MM.1S (cell line): ENCODE results near the gene TTC39C.

Source experiments
- DNase-seq: peaks from one replicate; pipeline ENCODE4 v3.0.0-alpha.2; 2015
- H2AFZ ChIP-seq: fragments of 300-600 bp; sonication (generic); 2 replicates; pipeline ENCODE4 v1.6.0; 2016; ENCODE audit warnings: antibody characterized with exemption, low read length
- H3F3A ChIP-seq: fragments of 300-600 bp; sonication (generic); 2 replicates; pipeline ENCODE4 v1.6.1; 2016; ENCODE audit warnings: mild to moderate bottlenecking, antibody characterized with exemption, low read length, moderate library complexity, mixed read lengths; ENCODE audit not compliant: insufficient read depth
- H3K27ac ChIP-seq: fragments of 300-600 bp; sonication (generic); 2 replicates; pipeline ENCODE4 v1.5.1; 2016; ENCODE audit warnings: mild to moderate bottlenecking, low read length
- H3K27me3 ChIP-seq: fragments of 300-600 bp; sonication (generic); replicated peaks from 2 replicates; pipeline ENCODE4 v1.6.0; 2016; ENCODE audit warnings: low read length; ENCODE audit not compliant: insufficient read depth
- H3K36me3 ChIP-seq: fragments of 300-600 bp; sonication (generic); replicated peaks from 2 replicates; pipeline ENCODE4 v1.6.1; 2016; ENCODE audit warnings: mild to moderate bottlenecking, low read length, mixed read lengths; ENCODE audit not compliant: insufficient read depth
- H3K4me1 ChIP-seq: fragments of 300-600 bp; sonication (generic); 2 replicates; pipeline ENCODE4 v1.6.1; 2016; ENCODE audit warnings: low read length, mixed read lengths
- H3K4me2 ChIP-seq: fragments of 300-600 bp; sonication (generic); 2 replicates; pipeline ENCODE4 v1.6.0; 2016; ENCODE audit warnings: low read depth, low read length
- H3K4me3 ChIP-seq: fragments of 300-600 bp; sonication (generic); 2 replicates; pipeline ENCODE4 v1.5.1; 2016; ENCODE audit warnings: low read length, mixed read lengths
- H3K79me2 ChIP-seq: fragments of 300-600 bp; sonication (generic); 2 replicates; pipeline ENCODE4 v1.6.1; 2016; ENCODE audit warnings: mixed run types, low read length, mixed read lengths
- H3K9ac ChIP-seq: fragments of 300-600 bp; sonication (generic); 2 replicates; pipeline ENCODE4 v1.6.1; 2016; ENCODE audit warnings: low read length, mixed read lengths
- H3K9me2 ChIP-seq: fragments of 300-600 bp; sonication (generic); replicated peaks from 2 replicates; pipeline ENCODE4 v1.6.1; 2016; ENCODE audit warnings: mild to moderate bottlenecking, low read length, mixed read lengths; ENCODE audit not compliant: insufficient read depth
- H3K9me3 ChIP-seq: fragments of 300-600 bp; sonication (generic); replicated peaks from 2 replicates; pipeline ENCODE4 v1.6.1; 2016; ENCODE audit warnings: mild to moderate bottlenecking, low read length, mixed read lengths; ENCODE audit not compliant: insufficient read depth
- H4K20me1 ChIP-seq: fragments of 300-600 bp; sonication (generic); 2 replicates; pipeline ENCODE4 v1.6.1; 2016; ENCODE audit warnings: mild to moderate bottlenecking, low read length, moderate library complexity, mixed read lengths; ENCODE audit not compliant: insufficient read depth
- EZH2 ChIP-seq: fragments of 300-600 bp; sonication (generic); optimal IDR thresholded peaks from 2 replicates; pipeline ENCODE3; 2017; ENCODE audit warnings: low read depth, mild to moderate bottlenecking, antibody characterized with exemption, low read length, mixed read lengths
- EZH2phosphoT487 ChIP-seq: fragments of 300-600 bp; sonication (generic); IDR thresholded peaks from 2 replicates; pipeline ENCODE4 v1.6.1; 2018; ENCODE audit warnings: antibody characterized with exemption, low read length
- TF ChIP-seq, protein P1 (sequence below): fragments of 300-600 bp; sonication (generic); IDR thresholded peaks from 2 replicates; pipeline ENCODE4 v1.5.1; 2016; ENCODE audit warnings: antibody characterized with exemption, low read length, mixed read lengths

The TTC39C gene

DNA sequence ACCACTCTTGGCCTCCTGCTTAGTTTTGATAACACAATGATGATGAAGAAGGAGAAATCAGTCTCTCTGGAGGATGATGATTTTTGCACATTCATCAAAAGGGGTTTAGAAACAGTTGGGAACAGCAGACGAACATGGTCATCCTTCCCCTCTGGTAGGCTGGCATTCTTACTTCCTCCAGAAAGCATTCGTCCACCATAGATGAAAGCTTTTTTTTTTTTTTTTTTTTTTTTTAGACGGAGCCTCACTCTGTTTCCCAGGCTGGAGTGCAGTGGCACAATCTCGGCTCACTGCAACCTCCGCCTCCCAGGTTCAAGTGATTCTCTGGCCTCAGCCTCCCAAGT is 43.5 kb upstream of the TTC39C start:
- TF ChIP-seq, protein P1, sequence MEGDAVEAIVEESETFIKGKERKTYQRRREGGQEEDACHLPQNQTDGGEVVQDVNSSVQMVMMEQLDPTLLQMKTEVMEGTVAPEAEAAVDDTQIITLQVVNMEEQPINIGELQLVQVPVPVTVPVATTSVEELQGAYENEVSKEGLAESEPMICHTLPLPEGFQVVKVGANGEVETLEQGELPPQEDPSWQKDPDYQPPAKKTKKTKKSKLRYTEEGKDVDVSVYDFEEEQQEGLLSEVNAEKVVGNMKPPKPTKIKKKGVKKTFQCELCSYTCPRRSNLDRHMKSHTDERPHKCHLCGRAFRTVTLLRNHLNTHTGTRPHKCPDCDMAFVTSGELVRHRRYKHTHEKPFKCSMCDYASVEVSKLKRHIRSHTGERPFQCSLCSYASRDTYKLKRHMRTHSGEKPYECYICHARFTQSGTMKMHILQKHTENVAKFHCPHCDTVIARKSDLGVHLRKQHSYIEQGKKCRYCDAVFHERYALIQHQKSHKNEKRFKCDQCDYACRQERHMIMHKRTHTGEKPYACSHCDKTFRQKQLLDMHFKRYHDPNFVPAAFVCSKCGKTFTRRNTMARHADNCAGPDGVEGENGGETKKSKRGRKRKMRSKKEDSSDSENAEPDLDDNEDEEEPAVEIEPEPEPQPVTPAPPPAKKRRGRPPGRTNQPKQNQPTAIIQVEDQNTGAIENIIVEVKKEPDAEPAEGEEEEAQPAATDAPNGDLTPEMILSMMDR: no peak
- TF ChIP-seq EZH2phosphoT487: no peak
- TF ChIP-seq EZH2: no peak
- H3K9me2 ChIP-seq: no peaks in the 10 kb centered on the region
- no peak overlapping the region for H3K27ac ChIP-seq
- no peak overlapping the region for H3K4me3 ChIP-seq
- H3K4me1 ChIP-seq: no peaks in the 10 kb centered on the region
- no peaks in the 10 kb centered on the region for H3F3A ChIP-seq
- H3K9me3 ChIP-seq: no peaks in the 10 kb centered on the region
- H3K4me2 ChIP-seq: no peak overlapping the region
- no peak for DNase-seq
- no peak overlapping the region for H3K9ac ChIP-seq
- H3K36me3 ChIP-seq: no peaks in the 10 kb centered on the region
- H4K20me1 ChIP-seq: no peaks in the 10 kb centered on the region
- H3K27me3 ChIP-seq: no peaks in the 10 kb centered on the region
- no peaks in the 10 kb centered on the region for H3K79me2 ChIP-seq
- H2AFZ ChIP-seq: no peak overlapping the region

DNA sequence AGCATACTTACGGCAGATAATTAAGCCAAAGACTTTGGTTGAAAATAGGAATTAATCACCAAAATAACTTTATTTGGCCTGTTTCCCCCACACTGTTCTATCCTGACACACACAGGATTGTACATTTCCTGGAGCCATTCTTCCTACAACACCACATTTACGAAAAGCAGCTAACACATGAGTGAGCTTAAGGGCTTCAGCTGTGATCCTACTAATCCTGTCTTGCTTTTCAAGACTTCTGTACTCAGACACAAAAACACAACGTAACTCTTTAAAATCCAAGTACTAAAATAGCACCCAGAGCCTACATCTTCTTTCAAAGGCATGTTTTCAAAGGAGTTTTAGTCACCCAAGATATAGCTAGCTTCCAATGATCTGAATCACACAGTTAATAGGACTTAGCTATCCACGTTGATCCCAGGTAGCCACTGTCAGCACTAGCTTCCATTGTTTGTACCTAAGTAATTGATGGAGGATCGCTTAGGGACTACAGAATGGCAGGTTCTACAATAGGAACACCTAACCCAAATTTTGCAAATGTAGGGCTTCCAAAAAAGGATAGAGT is 42.8 kb upstream of the TTC39C start:
- no peaks in the 10 kb centered on the region for H3K9me2 ChIP-seq
- H3K4me2 ChIP-seq: no peak overlapping the region
- no peak overlapping the region for H3K9ac ChIP-seq
- TF ChIP-seq EZH2phosphoT487 (no peak), EZH2 (no peak)
- TF ChIP-seq, protein P1: no peak
- no peaks in the 10 kb centered on the region for H3F3A ChIP-seq
- DNase-seq: no peak
- H2AFZ ChIP-seq: no peak overlapping the region
- no peak overlapping the region for H3K4me3 ChIP-seq
- no peaks in the 10 kb centered on the region for H3K9me3 ChIP-seq
- H3K27me3 ChIP-seq: no peaks in the 10 kb centered on the region
- H3K4me1 ChIP-seq: no peaks in the 10 kb centered on the region
- H3K79me2 ChIP-seq: no peaks in the 10 kb centered on the region
- no peak overlapping the region for H3K27ac ChIP-seq
- H3K36me3 ChIP-seq: no peaks in the 10 kb centered on the region
- no peaks in the 10 kb centered on the region for H4K20me1 ChIP-seq

DNA sequence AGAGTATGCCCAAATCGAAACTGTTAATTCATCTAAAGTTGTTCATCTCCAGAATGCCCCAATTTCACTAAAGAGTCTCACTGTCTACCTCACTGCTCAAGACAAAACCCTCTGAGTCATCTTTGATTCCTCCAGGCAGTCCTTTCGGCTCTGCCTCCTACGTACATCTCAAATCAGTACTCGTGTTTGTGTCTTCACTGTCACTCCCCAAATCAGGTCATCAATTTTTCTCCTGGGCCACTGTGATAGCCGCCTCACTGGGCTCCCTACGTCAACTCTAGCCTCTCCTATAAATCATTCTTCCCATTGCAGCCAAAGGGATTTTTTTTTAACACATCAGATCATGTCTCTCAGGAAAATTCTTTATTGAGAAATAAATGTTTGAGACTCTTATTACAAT is 42.1 kb upstream of the TTC39C start:
- Histone ChIP-seq H3K9me2 (no peaks in the 10 kb centered on the region), H3K4me1 (no peaks in the 10 kb centered on the region), H3K4me2 (no peak overlapping the region), H2AFZ (no peak overlapping the region), H3K27ac (no peak overlapping the region), H3F3A (no peaks in the 10 kb centered on the region), H3K9me3 (no peaks in the 10 kb centered on the region), H3K36me3 (no peaks in the 10 kb centered on the region), H3K27me3 (no peaks in the 10 kb centered on the region), H3K79me2 (no peaks in the 10 kb centered on the region), H3K4me3 (no peak overlapping the region), H3K9ac (no peak overlapping the region), H4K20me1 (no peaks in the 10 kb centered on the region)
- no peak for DNase-seq
- TF ChIP-seq, protein P1: no peak
- TF ChIP-seq EZH2 (no peak), EZH2phosphoT487 (no peak)
